RWPE2 (cell line): Measurements from ENCODE around the gene TTLL3.
"Not testable (repeated sequence)": the region's sequence is repeated elsewhere in the genome, so short reads cannot be mapped to it uniquely, and the experiment has no call there.

Experiments used
- ATAC-seq: fragments of 200-7000 bp; cut with Tn5 transposase; 3 replicates; pipeline ENCODE4 v1.9.1; 2021; ENCODE audit warnings: low read depth
- DNase-seq: peaks from one replicate; pipeline ENCODE4 v3.0.0-alpha.2; 2020; ENCODE audit warnings: low spot score
- H3K27ac ChIP-seq: fragments of 450-650 bp; 2 replicates; pipeline ENCODE4 v1.5.1; 2017; ENCODE audit warnings: mild to moderate bottlenecking; ENCODE audit not compliant: poor library complexity, severe bottlenecking
- H3K27me3 ChIP-seq: fragments of 250-450 bp; sonication (Bioruptor Pico); 2 replicates; pipeline ENCODE4 v1.5.1; 2021; ENCODE audit warnings: mild to moderate bottlenecking, moderate library complexity; ENCODE audit not compliant: insufficient read depth, poor library complexity, severe bottlenecking
- H3K36me3 ChIP-seq: fragments of 250-450 bp; sonication (Bioruptor Pico); 2 replicates; pipeline ENCODE4 v1.5.1; 2020; ENCODE audit warnings: low read depth, mild to moderate bottlenecking, moderate library complexity
- H3K4me1 ChIP-seq: fragments of 250-450 bp; sonication (Bioruptor Pico); 2 replicates; pipeline ENCODE4 v1.5.1; 2021; ENCODE audit warnings: mild to moderate bottlenecking, moderate library complexity; ENCODE audit not compliant: insufficient read depth, poor library complexity, severe bottlenecking
- H3K4me3 ChIP-seq: fragments of 250-450 bp; sonication (Bioruptor Pico); 2 replicates; pipeline ENCODE4 v1.5.1; 2021; ENCODE audit warnings: mild to moderate bottlenecking, moderate library complexity; ENCODE audit not compliant: severe bottlenecking
- H3K9me3 ChIP-seq: fragments of 250-450 bp; sonication (Bioruptor Pico); 2 replicates; pipeline ENCODE4 v1.5.1; 2021; ENCODE audit warnings: mild to moderate bottlenecking, moderate library complexity; ENCODE audit not compliant: severe bottlenecking
- CTCF ChIP-seq: fragments of 450-650 bp; IDR thresholded peaks from one replicate; pipeline ENCODE4 v1.5.1; 2017; ENCODE audit warnings: mild to moderate bottlenecking, moderate library complexity; ENCODE audit not compliant: poor library complexity, severe bottlenecking

The TTLL3 gene

GRCh38 chr3:9848860-9849259 lies 38.8 kb downstream of the TTLL3 start:
- ATAC-seq, H3K27me3 ChIP-seq, DNase-seq, H3K27ac ChIP-seq, H3K9me3 ChIP-seq, H3K4me1 ChIP-seq, H3K4me3 ChIP-seq, H3K36me3 ChIP-seq: not testable (repeated sequence)
- TF ChIP-seq CTCF, result peak; percentile 84

GRCh38 chr3:9851383-9851782 lies 41.3 kb downstream of the TTLL3 start:
- H3K27ac ChIP-seq, H3K9me3 ChIP-seq, ATAC-seq, H3K4me3 ChIP-seq, H3K36me3 ChIP-seq, H3K27me3 ChIP-seq, H3K4me1 ChIP-seq, DNase-seq: not testable (repeated sequence)

GRCh38 chr3:9851926-9852325 lies 41.9 kb downstream of the TTLL3 start:
- not testable (repeated sequence) for H3K36me3 ChIP-seq, H3K27me3 ChIP-seq, H3K9me3 ChIP-seq, H3K4me3 ChIP-seq, H3K27ac ChIP-seq, DNase-seq, H3K4me1 ChIP-seq, ATAC-seq

GRCh38 chr3:9852528-9852927 lies 42.5 kb downstream of the TTLL3 start:
- DNase-seq (no peak), ATAC-seq (no peak)
- no peaks in the 10 kb centered on the region for H3K9me3 ChIP-seq
- no peak overlapping the region for H3K27ac ChIP-seq
- no peaks in the 10 kb centered on the region for H3K36me3 ChIP-seq
- no peaks in the 10 kb centered on the region for H3K27me3 ChIP-seq
- TF ChIP-seq CTCF, result no peak
- no peak overlapping the region for H3K4me3 ChIP-seq
- H3K4me1 ChIP-seq, result no peaks in the 10 kb centered on the region

- not testable (repeated sequence) for H3K27me3 ChIP-seq, H3K36me3 ChIP-seq, DNase-seq, H3K4me3 ChIP-seq, H3K27ac ChIP-seq, H3K4me1 ChIP-seq, ATAC-seq, H3K9me3 ChIP-seq
Measured at GRCh38 chr3:9854291-9854940, 44.4 kb downstream of the TTLL3 start.

GRCh38 chr3:9855594-9855993 lies 45.5 kb downstream of the TTLL3 start:
- TF ChIP-seq CTCF, result no peak

More at GRCh38 chr3:9855594-9855993, 45.5 kb downstream of the TTLL3 start:
- Histone ChIP-seq H3K27ac (no peak overlapping the region), H3K27me3 (no peaks in the 10 kb centered on the region), H3K4me3 (no peak overlapping the region), H3K36me3 (no peaks in the 10 kb centered on the region), H3K9me3 (no peaks in the 10 kb centered on the region), H3K4me1 (no peaks in the 10 kb centered on the region)
- DNase-seq, result no peak
- ATAC-seq, result no peak
